GM12878 (cell line): Measurements from ENCODE around the gene NDST3. TPM values are rescaled to one million over a fixed set of nuclear protein-coding genes. Genes with fewer than 3 reads are reported as not detected.

Experiments
- ATAC-seq: fragments of 200-7000 bp; cut with Tn5 transposase; 3 replicates; pipeline ENCODE4 v1.9.1; 2020; ENCODE audit warnings: mild to moderate bottlenecking, moderate library complexity
- BruUV-seq: library from RNA; stranded (reverse); fragments of 400-500 nt; replicated peaks from 2 replicates; lab custom pipeline; 2021; lab: Mats Ljungman, UMichigan
- CTCF ChIA-PET: fragments of 300-600 bp; sonication (Branson Sonifier 250); formaldehyde crosslinking; extraction: SDS; loops from one replicate; lab custom pipeline; 2021; ENCODE audit warnings: inconsistent platforms; lab: Yijun Ruan, JAX
- POLR2A ChIA-PET: fragments of 350-600 bp; formaldehyde crosslinking; extraction: SDS; loops from one replicate; lab custom pipeline; 2021; ENCODE audit warnings: inconsistent platforms; lab: Charles Lee
- RAD21 ChIA-PET: fragments of 300-600 bp; sonication (Branson Sonifier 250); formaldehyde crosslinking; loops from one replicate; lab custom pipeline; 2023; ENCODE audit warnings: antibody characterized with exemption; ENCODE audit not compliant: unreplicated experiment; lab: Charles Lee
- SMC1A ChIA-PET: fragments of 300-600 bp; sonication (Branson Sonifier 250); formaldehyde crosslinking; loops from one replicate; lab custom pipeline; 2023; ENCODE audit not compliant: unreplicated experiment, uncharacterized antibody; lab: Charles Lee
- DNase-seq: peaks from one replicate; pipeline ENCODE4 v3.0.0-alpha.2; 2011; ENCODE audit warnings: low read depth, low spot score
- FAIRE-seq: peaks from 3 replicates; lab custom pipeline; 2011; peaks lifted over from hg19 to GRCh38; lab: Jason Lieb, UNC
- H2AFZ ChIP-seq: 2 replicates; pipeline ENCODE4 v1.6.0; 2011; ENCODE audit warnings: low read depth, low read length, control low read depth; ENCODE audit not compliant: control insufficient read depth
- H3K27ac ChIP-seq: 2 replicates; pipeline ENCODE4 v1.5.1; 2011; ENCODE audit warnings: control low read depth; ENCODE audit not compliant: control insufficient read depth, insufficient read depth
- H3K27me3 ChIP-seq, 2 experiments: replicated peaks in 1 of 2; 2 replicates each; pipeline versions ENCODE4 v1.6.0 to v1.6.1; 2011; ENCODE audit warnings: low read length in 1 of 2; ENCODE audit not compliant: control insufficient read depth in 2 of 2, insufficient read depth in 2 of 2
- H3K36me3 ChIP-seq, 2 experiments: 2 replicates each; pipeline ENCODE4 v1.5.1; 2011; ENCODE audit warnings: low read length in 1 of 2; ENCODE audit not compliant: control insufficient read depth in 2 of 2, insufficient read depth in 2 of 2
- H3K4me1 ChIP-seq: 2 replicates; pipeline ENCODE4 v1.6.1; 2011; ENCODE audit warnings: mild to moderate bottlenecking, low read length, moderate library complexity, mixed read lengths; ENCODE audit not compliant: control insufficient read depth, insufficient read depth
- H3K4me2 ChIP-seq: 2 replicates; pipeline ENCODE4 v1.6.0; 2011; ENCODE audit warnings: control low read depth; ENCODE audit not compliant: control insufficient read depth, insufficient read depth
- H3K4me3 ChIP-seq: fragments of 200-600 bp; sonication (generic); 2 replicates; pipeline ENCODE4 v1.5.1; 2016
- H3K79me2 ChIP-seq: 2 replicates; pipeline ENCODE4 v1.6.0; 2011; ENCODE audit warnings: low read length; ENCODE audit not compliant: control insufficient read depth, insufficient read depth
- H3K9ac ChIP-seq: 2 replicates; pipeline ENCODE4 v1.8.0; 2011; ENCODE audit warnings: low read length, control low read depth, mixed read lengths; ENCODE audit not compliant: control insufficient read depth, insufficient read depth
- H3K9me3 ChIP-seq: replicated peaks from 3 replicates; pipeline ENCODE4 v1.5.1; 2011; ENCODE audit warnings: mild to moderate bottlenecking, low read length; ENCODE audit not compliant: control insufficient read depth, insufficient read depth
- H4K20me1 ChIP-seq: 2 replicates; pipeline ENCODE4 v1.6.0; 2011; ENCODE audit not compliant: control insufficient read depth, insufficient read depth
- BMI1 ChIP-seq: fragments of 450-650 bp; IDR thresholded peaks from 2 replicates; pipeline ENCODE4 v1.6.1; 2016; ENCODE audit warnings: mild to moderate bottlenecking, moderate library complexity, borderline replicate concordance
- CEBPB ChIP-seq, 2 experiments: fragments of 150-350 bp in 1 of 2; IDR thresholded peaks; 2 replicates each; pipeline ENCODE4 v1.6.1; 2012 to 2014; ENCODE audit warnings: low read depth in 2 of 2, low read length in 2 of 2, borderline replicate concordance in 1 of 2, inconsistent platforms in 1 of 2
- CHD2 ChIP-seq: IDR thresholded peaks from 2 replicates; pipeline ENCODE4 v1.6.1; 2011; ENCODE audit warnings: low read depth, low read length, improper control_type of control experiment, borderline replicate concordance
- FOS ChIP-seq: IDR thresholded peaks from 3 replicates; pipeline ENCODE4 v1.6.1; 2011; ENCODE audit warnings: borderline replicate concordance; ENCODE audit not compliant: insufficient read length; ENCODE audit errors: extremely low read depth
- GABPA ChIP-seq: IDR thresholded peaks from 2 replicates; pipeline ENCODE4 v1.6.1; 2014; ENCODE audit warnings: antibody characterized with exemption, low read depth, mild to moderate bottlenecking, inconsistent platforms
- IRF4 ChIP-seq: IDR thresholded peaks from 2 replicates; pipeline ENCODE4 v1.6.1; 2011; ENCODE audit warnings: low read depth, low read length
- MYC ChIP-seq: IDR thresholded peaks from 2 replicates; pipeline ENCODE4 v1.6.1; 2011; ENCODE audit warnings: mild to moderate bottlenecking, low read length, moderate library complexity, inconsistent platforms; ENCODE audit not compliant: insufficient read depth, insufficient replicate concordance, insufficient read length, severe bottlenecking
- NFIC ChIP-seq: IDR thresholded peaks from 2 replicates; pipeline ENCODE4 v1.6.1; 2012; ENCODE audit warnings: low read depth, mild to moderate bottlenecking, inconsistent platforms, low read length, moderate library complexity
- POLR2AphosphoS5 ChIP-seq: IDR thresholded peaks from 2 replicates; pipeline ENCODE4 v1.6.1; 2011; ENCODE audit warnings: mild to moderate bottlenecking, low read length, inconsistent platforms
- SMAD1 ChIP-seq: fragments of 450-650 bp; IDR thresholded peaks from 2 replicates; pipeline ENCODE4 v1.6.1; 2018; ENCODE audit warnings: mild to moderate bottlenecking, low read depth; ENCODE audit not compliant: partially characterized antibody
- SPI1 ChIP-seq: IDR thresholded peaks from 2 replicates; pipeline ENCODE4 v1.6.1; 2011; ENCODE audit warnings: low read depth, mild to moderate bottlenecking, low read length, moderate library complexity, borderline replicate concordance; ENCODE audit not compliant: insufficient read depth
- ZBTB11 ChIP-seq: fragments of 450-650 bp; formaldehyde crosslinking; IDR thresholded peaks from 2 replicates; pipeline ENCODE4 v1.5.0; 2022; ENCODE audit warnings: mild to moderate bottlenecking, missing genetic modification characterization
- in situ Hi-C: fragments of 300-500 bp; cut with MboI; formaldehyde crosslinking; loops from 9 replicates; pipeline ENCODE4 v1.14.3; 2018; ENCODE audit warnings: mixed read lengths
- intact Hi-C: fragments of 100-400 bp; cut with micrococcal nuclease; formaldehyde crosslinking; loops from one replicate; pipeline ENCODE4 v1.14.2; 2022; ENCODE audit not compliant: unreplicated experiment
- polyA plus RNA-seq, 11 experiments: library from polyadenylated mRNA; depleted of rRNA in 4 of 11; unstranded in 6 of 11; stranded (reverse) in 5 of 11; fragments of >200 nt; fragmentation: Nextera tagmentation in 4 of 11; fragmentation: Illumina TruSeq in 1 of 11; extraction: Ambion mirVana in 4 of 11; extraction: Trizol in 1 of 11; gene quantifications; 1 replicate in 1 of 11; 2 replicates in 10 of 11; pipeline versions ENCODE4 v1.2.1 to v1.2.3, GENCODE V29; 2011 to 2016; ENCODE audit warnings: inconsistent platforms in 2 of 11, missing spikeins in 2 of 11, low read depth in 1 of 11
- total RNA-seq, 4 experiments: library from RNA; depleted of rRNA in 3 of 4; stranded (reverse); fragments of >200 nt in 3 of 4; fragmentation: Illumina TruSeq in 1 of 4; extraction: Trizol in 1 of 4; gene quantifications; 2 replicates each; pipeline versions ENCODE4 v1.2.1 to v1.2.3, GENCODE V29; 2013 to 2021
- TF ChIP-seq, protein P1 (sequence below): fragments of 150-350 bp; IDR thresholded peaks from 2 replicates; pipeline ENCODE4 v1.6.1; 2014; ENCODE audit warnings: mild to moderate bottlenecking, low read depth, low read length

The NDST3 gene
- total and polyA plus RNA-seq, 10 of the 15 experiments (the other 5 are each of a cell fraction or from before 2014, with no cell fraction given) = 0.03 TPM; not detected in 8

DNA sequence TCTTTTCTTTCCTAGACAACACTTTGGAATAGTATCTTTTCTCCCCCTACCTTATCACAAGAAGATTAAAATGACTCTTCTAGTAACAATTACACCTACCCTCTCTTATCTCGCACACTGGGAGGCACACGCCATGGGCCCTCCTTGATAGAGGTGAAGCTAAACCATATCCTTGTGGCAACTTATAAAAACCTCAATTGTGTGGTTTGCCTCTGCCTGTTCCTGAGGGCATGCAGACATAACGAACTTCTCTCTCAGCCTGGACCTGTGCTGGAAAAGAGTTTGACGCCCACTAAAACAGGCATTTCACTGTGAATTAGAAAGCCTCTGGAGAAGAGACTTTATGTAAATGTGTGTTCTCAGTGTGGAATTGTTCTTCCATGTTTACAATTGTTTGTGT, 141.2 kb downstream of the NDST3 start (continued):
- TF ChIP-seq MYC (no peak), FOS (no peak), IRF4 (no peak), GABPA (no peak)

GRCh38 chr4:118177126-118177525, 142.8 kb downstream of the NDST3 start:
- ATAC-seq (no peak), DNase-seq (no peak), FAIRE-seq (no peak)
- no peaks in the 10 kb centered on the region for H3K79me2 ChIP-seq
- H3K4me3 ChIP-seq = no peak overlapping the region
- H3K36me3 ChIP-seq = no peaks in the 10 kb centered on the region
- intact Hi-C loops = no loop called here
- H3K27ac ChIP-seq = no peak overlapping the region
- no TSS peak for BruUV-seq
- H2AFZ ChIP-seq = no peak overlapping the region
- no peak overlapping the region for H3K9ac ChIP-seq
- H3K9me3 ChIP-seq = no peaks in the 10 kb centered on the region
- RAD21 ChIA-PET = no interaction called here
- no peak overlapping the region for H3K4me2 ChIP-seq
- H3K4me1 ChIP-seq = no peaks in the 10 kb centered on the region
- SMC1A ChIA-PET = no interaction called here
- POLR2A ChIA-PET = no interaction called here
- no peaks in the 10 kb centered on the region for H3K27me3 ChIP-seq
- TF ChIP-seq SMAD1 = no peak
- no peak for TF ChIP-seq CHD2
- no peak for TF ChIP-seq ZBTB11
- no peak for TF ChIP-seq SPI1
- no peak for TF ChIP-seq BMI1
- no peak for TF ChIP-seq POLR2AphosphoS5
- no peak for TF ChIP-seq GABPA
- no peak for TF ChIP-seq CEBPB (IDR thresholded peaks at IDR 0.05; ENCODE audit: borderline replicate concordance in 1 of 2, low read depth in 2 of 2, low read length in 2 of 2)
- TF ChIP-seq, protein P1, sequence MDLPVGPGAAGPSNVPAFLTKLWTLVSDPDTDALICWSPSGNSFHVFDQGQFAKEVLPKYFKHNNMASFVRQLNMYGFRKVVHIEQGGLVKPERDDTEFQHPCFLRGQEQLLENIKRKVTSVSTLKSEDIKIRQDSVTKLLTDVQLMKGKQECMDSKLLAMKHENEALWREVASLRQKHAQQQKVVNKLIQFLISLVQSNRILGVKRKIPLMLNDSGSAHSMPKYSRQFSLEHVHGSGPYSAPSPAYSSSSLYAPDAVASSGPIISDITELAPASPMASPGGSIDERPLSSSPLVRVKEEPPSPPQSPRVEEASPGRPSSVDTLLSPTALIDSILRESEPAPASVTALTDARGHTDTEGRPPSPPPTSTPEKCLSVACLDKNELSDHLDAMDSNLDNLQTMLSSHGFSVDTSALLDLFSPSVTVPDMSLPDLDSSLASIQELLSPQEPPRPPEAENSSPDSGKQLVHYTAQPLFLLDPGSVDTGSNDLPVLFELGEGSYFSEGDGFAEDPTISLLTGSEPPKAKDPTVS = no peak
- TF ChIP-seq NFIC = no peak
- CTCF ChIA-PET = no interaction called here
- in situ Hi-C loops = no loop called here
- H4K20me1 ChIP-seq = no peaks in the 10 kb centered on the region
